Keratinocyte (primary cell): Measurements from ENCODE around the gene TMEM139.

Experiments
- CTCF ChIP-seq, 3 experiments: IDR thresholded peaks in 1 of 3; conservative IDR thresholded peaks in 1 of 3; optimal IDR thresholded peaks in 1 of 3; 2 replicates in 2 of 3; 3 replicates in 1 of 3; pipeline versions ENCODE3 to v1.5.1; 2011; ENCODE audit warnings: low read length in 3 of 3, mild to moderate bottlenecking in 3 of 3, moderate library complexity in 2 of 3, control low read depth in 1 of 3, inconsistent platforms in 1 of 3; ENCODE audit not compliant: insufficient read depth in 2 of 3; ENCODE audit errors: extremely low read depth in 1 of 3
- EZH2 ChIP-seq: IDR thresholded peaks from one replicate; pipeline ENCODE4 v1.6.1; 2012; ENCODE audit warnings: inconsistent platforms, mild to moderate bottlenecking, low read length, moderate library complexity

GRCh38 chr7:143238289-143238980, 46.3 kb upstream of the TMEM139 start:
- no peak for TF ChIP-seq CTCF (optimal IDR thresholded peaks at IDR 0.05 in 1 of 3, IDR thresholded peaks at IDR 0.05 in 1 of 3, conservative IDR thresholded peaks at IDR 0.05 in 1 of 3; ENCODE audit: extremely low read depth in 1 of 3, insufficient read depth in 2 of 3, low read length in 3 of 3)
- TF ChIP-seq EZH2 = no peak
